ENCODE measurements around the gene CPEB4. TPM values are rescaled to one million over a fixed set of nuclear protein-coding genes. Genes with fewer than 3 reads are reported as not detected.

Gene CPEB4
- total RNA-seq (10 to 100 TPM; 14.4 to 16.0 TPM), polyA plus RNA-seq (1 to 10 TPM; 1.2 to 4.4 (median 2.8) TPM), total RNA-seq (15.3 to 41.3 (median 31.9) reads per million in 6 experiments)

DNA sequence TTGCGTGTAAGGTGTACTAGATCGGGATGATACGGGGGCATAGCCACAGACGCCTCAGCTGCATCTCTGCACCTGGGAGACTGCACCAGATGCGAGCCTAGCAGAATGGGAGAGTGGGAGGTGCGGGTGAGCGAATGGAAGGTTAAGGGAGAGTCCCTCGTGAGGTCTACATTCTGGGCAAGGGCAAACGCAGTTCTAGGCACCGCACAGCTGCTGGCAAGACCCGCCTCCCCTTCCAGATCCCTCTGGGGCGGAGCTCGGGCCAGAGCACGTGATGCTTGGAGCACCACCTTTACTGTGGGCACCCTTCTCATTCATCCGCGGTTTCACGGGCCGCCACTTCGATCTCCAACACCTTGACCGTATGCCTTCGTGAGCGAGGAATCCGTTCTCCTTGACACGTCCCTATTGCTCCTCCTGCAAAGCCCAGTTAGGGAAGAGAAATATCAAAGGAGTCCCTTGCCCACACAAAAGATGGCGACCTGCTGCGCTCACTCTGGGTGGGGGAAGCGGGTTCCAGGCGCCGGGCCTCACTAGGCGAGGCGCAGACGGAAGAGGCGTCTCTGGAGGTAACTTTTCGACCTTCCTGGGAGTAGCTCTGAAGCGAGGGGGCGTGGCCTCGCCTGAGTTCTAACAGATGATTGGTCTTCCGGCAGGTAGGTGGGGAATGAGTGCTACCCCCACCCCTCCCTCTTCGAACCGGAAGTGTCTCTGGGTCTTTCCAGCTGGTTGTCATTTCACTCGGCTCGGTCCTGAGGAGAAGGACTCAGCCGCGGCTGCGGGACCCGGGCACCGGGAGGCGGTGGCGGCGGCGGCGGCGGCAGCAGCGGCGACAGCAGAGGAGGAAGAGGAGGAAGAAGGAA lies at the start of gene CPEB4:
TSS of gene CPEB4 (plus strand) at position 740 of the 863 bp plus-strand sequence. CDS start 1,385 bp downstream, outside the sequence.
- peaks cover 0 to 4% (median 0%) of the 10 kb centered on the region in 9 donors for H3K9me3 Mint-ChIP-seq
- H3K27ac Mint-ChIP-seq = peak within 1 kb of the TSS; percentile 92 to 100 (median 98)
- H3K36me3 Mint-ChIP-seq = peaks cover 0 to 2% (median 0%) of the 10 kb centered on the region in 3 donors
- POLR2A ChIA-PET = interaction anchor here (0.7 to 5.8 kb wide), 8 partner anchors 9 to 271 kb away, joined by 3 to 75 read pairs (median 6); partner anchors contain the start of gene BOD1
- H3K27me3 Mint-ChIP-seq = no peaks in the 10 kb centered on the region
- ATAC-seq = peak; percentile 94 to 96
- DNase-seq = peak; percentile 90 to 99 (median 97)
- peaks cover 44 to 86% (median 78%) of the 10 kb centered on the region in 4 donors for H3K4me1 Mint-ChIP-seq
- peak within 1 kb of the TSS; percentile 91 to 100 (median 98) for H3K4me3 Mint-ChIP-seq

- no peaks in the 10 kb centered on the region for H3K9me3 Mint-ChIP-seq
- DNase-seq (no peak), ATAC-seq (no peak)
- no peak overlapping the region for H3K27ac Mint-ChIP-seq
- POLR2A ChIA-PET = no interaction called here
- peaks cover 0 to 3% (median 0%) of the 10 kb centered on the region in 4 donors for H3K4me1 Mint-ChIP-seq
- H3K4me3 Mint-ChIP-seq = no peak overlapping the region
- H3K36me3 Mint-ChIP-seq = no peaks in the 10 kb centered on the region
- peaks cover 0 to 2% (median 0%) of the 10 kb centered on the region in 5 donors for H3K27me3 Mint-ChIP-seq
Observed at GRCh38 chr5:173839117-173839713, 48.9 kb upstream of the CPEB4 start.

GRCh38 chr5:173840111-173840983 lies 47.8 kb upstream of the CPEB4 start:
- Mint-ChIP-seq H3K9me3 (no peaks in the 10 kb centered on the region), H3K4me3 (no peak overlapping the region), H3K36me3 (no peaks in the 10 kb centered on the region), H3K27me3 (peaks cover 0 to 2% (median 0%) of the 10 kb centered on the region in 5 donors), H3K4me1 (peaks cover 0 to 3% (median 0%) of the 10 kb centered on the region in 4 donors), H3K27ac (no peak overlapping the region)
- ATAC-seq (no peak), DNase-seq (no peak)
- POLR2A ChIA-PET = no interaction called here

DNA sequence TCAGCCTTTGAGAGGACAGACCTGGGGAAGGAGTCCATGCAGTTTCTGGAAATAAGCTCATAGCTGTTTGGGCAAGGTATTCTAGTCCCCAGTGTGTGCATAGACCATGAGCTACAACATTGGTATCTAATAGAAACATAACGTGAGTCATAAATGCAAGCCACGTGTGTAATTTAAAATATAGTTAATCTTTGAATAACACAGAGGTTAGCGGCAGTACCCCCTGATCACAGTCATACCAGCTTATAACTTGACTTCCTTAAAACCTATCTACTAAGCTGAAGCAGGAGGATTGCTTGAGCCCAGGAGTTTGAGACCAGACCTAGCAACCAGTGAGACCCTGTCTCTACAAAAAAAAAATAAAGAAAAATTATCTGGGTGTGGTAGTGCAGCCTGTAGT lies 46.4 kb upstream of the CPEB4 start:
- no peak overlapping the region for H3K4me3 Mint-ChIP-seq
- no peaks in the 10 kb centered on the region for H3K4me1 Mint-ChIP-seq
- ATAC-seq (no peak), DNase-seq (no peak)
- no peaks in the 10 kb centered on the region for H3K36me3 Mint-ChIP-seq
- no peak overlapping the region for H3K27ac Mint-ChIP-seq
- POLR2A ChIA-PET = no interaction called here
- H3K9me3 Mint-ChIP-seq = peaks cover 0 to 3% (median 0%) of the 10 kb centered on the region in 9 donors
- no peaks in the 10 kb centered on the region for H3K27me3 Mint-ChIP-seq

GRCh38 chr5:173843794-173844193 lies 44.4 kb upstream of the CPEB4 start:
- no peak overlapping the region for H3K4me3 Mint-ChIP-seq
- peaks cover 0 to 12% (median 4%) of the 10 kb centered on the region in 3 donors for H3K36me3 Mint-ChIP-seq
- peaks cover 0 to 19% (median 10%) of the 10 kb centered on the region in 9 donors for H3K9me3 Mint-ChIP-seq
- ATAC-seq = no peak
- no peaks in the 10 kb centered on the region for H3K4me1 Mint-ChIP-seq
- POLR2A ChIA-PET = no interaction called here
- H3K27ac Mint-ChIP-seq = no peak overlapping the region
- H3K27me3 Mint-ChIP-seq = peaks cover 0 to 2% (median 0%) of the 10 kb centered on the region in 5 donors
- no peak for DNase-seq

DNA sequence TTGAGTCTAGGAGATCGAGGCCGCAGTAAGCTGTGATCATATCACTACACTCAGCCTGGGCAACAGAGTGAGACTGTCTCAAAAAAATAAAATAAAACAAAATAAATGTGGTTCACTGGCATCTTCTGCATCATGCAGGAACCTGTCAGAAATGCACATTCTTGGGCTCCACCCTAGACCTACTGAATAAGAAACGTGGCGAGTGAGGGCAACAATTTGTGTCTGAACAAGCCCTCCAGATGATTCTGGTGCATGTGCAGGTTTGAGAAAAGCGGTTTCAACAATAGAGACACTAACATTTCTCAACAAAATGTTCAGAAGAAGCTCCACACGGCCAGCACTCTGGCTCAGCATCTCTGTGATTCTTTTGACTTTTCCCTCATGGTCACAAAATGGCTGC lies 42.8 kb upstream of the CPEB4 start:
- Mint-ChIP-seq H3K27me3 (peaks cover 0 to 2% (median 0%) of the 10 kb centered on the region in 5 donors), H3K36me3 (peaks cover 0 to 18% (median 6%) of the 10 kb centered on the region in 3 donors), H3K9me3 (peaks cover 0 to 25% (median 13%) of the 10 kb centered on the region in 9 donors), H3K27ac (peak overlapping the region in 1 of 10 donors; percentile 53), H3K4me3 (no peak overlapping the region), H3K4me1 (no peaks in the 10 kb centered on the region)
- no peak for ATAC-seq
- no peak for DNase-seq
- POLR2A ChIA-PET = no interaction called here

- ATAC-seq = no peak
- peaks cover 0 to 18% (median 6%) of the 10 kb centered on the region in 3 donors for H3K36me3 Mint-ChIP-seq
Observed at GRCh38 chr5:173846929-173847501, 41.1 kb upstream of the CPEB4 start.

DNA sequence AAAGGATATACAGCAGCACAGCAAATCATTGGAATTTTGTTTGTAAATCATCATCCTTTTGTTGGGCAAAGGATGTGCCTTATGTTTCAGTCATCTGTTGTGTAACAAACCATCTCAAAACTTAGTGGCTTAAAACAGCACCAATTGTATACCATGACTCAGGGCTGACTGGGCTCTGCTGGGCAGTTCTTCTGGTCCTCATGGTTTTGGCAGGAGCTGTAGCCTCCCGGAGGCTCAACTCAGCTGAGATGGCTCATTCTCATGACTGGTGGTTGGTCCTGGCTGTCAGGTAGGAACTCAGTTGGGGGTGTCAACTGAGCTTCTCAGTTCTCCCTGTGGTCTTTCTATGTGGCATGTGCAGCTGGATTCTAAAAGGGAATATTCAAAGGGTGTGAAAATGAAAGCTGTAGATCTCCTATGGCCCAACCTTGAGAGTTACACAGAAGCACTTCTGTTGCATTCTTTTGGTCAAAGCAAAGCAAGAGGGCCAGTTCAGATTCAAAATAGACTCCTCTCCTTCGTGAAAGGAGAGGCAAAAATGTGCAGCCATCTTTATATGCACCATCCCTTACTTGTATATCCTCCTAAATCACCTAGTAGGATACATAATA lies 39.1 kb upstream of the CPEB4 start:
- Mint-ChIP-seq H3K27ac (no peak overlapping the region), H3K4me1 (no peaks in the 10 kb centered on the region), H3K27me3 (peaks cover 0 to 16% (median 3%) of the 10 kb centered on the region in 5 donors), H3K4me3 (no peak overlapping the region), H3K9me3 (peaks cover 0 to 25% (median 13%) of the 10 kb centered on the region in 9 donors), H3K36me3 (peaks cover 0 to 18% (median 6%) of the 10 kb centered on the region in 3 donors)
- ATAC-seq (no peak), DNase-seq (no peak)
- POLR2A ChIA-PET = no interaction called here

More at GRCh38 chr5:173846929-173847501, 41.1 kb upstream of the CPEB4 start:
- no peak for DNase-seq
- no peak overlapping the region for H3K27ac Mint-ChIP-seq
- H3K4me3 Mint-ChIP-seq = no peak overlapping the region
- H3K4me1 Mint-ChIP-seq = no peaks in the 10 kb centered on the region
- H3K27me3 Mint-ChIP-seq = peaks cover 0 to 13% (median 3%) of the 10 kb centered on the region in 5 donors
- POLR2A ChIA-PET = no interaction called here
- peaks cover 0 to 25% (median 13%) of the 10 kb centered on the region in 9 donors for H3K9me3 Mint-ChIP-seq

- DNase-seq = no peak
- Mint-ChIP-seq H3K9me3 (peaks cover 0 to 25% (median 13%) of the 10 kb centered on the region in 9 donors), H3K36me3 (peaks cover 0 to 18% (median 6%) of the 10 kb centered on the region in 3 donors), H3K4me3 (no peak overlapping the region), H3K4me1 (no peaks in the 10 kb centered on the region), H3K27ac (no peak overlapping the region), H3K27me3 (peaks cover 0 to 16% (median 3%) of the 10 kb centered on the region in 5 donors)
- POLR2A ChIA-PET = no interaction called here
- ATAC-seq = no peak
Observed at GRCh38 chr5:173849908-173850307, 38.2 kb upstream of the CPEB4 start.

DNA sequence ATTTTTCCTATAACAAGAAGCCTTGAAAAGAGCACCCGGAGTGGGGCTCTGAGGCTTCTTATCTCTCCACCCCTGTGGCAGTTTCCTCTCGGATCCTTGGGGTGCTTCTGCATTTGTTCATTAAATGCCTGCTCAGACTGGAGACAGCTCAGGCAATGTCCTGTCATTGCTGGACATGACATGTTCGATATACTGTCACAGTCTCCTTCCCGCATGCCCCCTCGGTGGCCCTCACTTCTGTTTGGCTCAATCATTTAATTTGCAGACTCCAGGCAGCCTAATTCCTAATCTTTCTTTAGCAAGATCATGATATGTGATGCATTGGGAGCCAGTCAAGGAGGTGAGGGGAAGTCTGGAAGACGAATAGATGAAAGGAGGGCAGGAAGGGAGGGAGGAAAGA lies 37.5 kb upstream of the CPEB4 start:
- peaks cover 0 to 2% (median 0%) of the 10 kb centered on the region in 4 donors for H3K4me1 Mint-ChIP-seq

DNA sequence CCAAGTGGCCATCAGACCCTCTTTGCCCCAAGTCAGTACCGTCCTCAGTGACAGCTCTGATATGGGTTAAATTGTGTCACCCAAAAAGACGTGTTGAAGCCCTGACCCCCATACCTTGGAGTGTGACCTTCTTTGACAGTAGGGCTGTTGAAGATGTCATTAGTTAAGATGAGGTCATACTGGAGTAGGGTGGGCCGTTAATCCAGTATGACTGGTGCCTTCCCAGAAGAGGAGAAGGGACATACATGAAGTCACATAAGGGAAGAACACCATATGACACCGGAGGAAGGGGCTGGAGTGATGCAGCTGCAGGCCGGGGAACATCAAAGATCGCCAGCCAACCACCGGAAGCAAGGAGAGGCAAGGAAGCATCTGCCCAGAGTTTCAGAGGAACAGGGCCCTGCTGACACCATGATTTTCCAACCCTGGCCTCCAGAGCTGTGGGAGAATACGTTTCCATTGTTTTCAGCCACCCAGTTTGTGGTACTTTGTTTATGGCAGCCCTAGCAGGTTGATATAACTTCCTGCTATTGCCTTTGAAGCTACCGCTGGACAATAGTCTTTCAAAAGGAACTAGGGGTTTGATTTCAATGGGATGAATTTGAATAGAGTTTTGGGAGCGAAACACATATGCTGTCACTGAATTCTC lies 36.4 kb upstream of the CPEB4 start:
- H3K9me3 Mint-ChIP-seq = peaks cover 0 to 25% (median 12%) of the 10 kb centered on the region in 9 donors
- no peak for DNase-seq
- peaks cover 0 to 2% (median under 1%) of the 10 kb centered on the region in 4 donors for H3K4me1 Mint-ChIP-seq
- no peak for ATAC-seq
- H3K27me3 Mint-ChIP-seq = peaks cover 0 to 16% (median 4%) of the 10 kb centered on the region in 5 donors
- peaks cover 0 to 18% (median 6%) of the 10 kb centered on the region in 3 donors for H3K36me3 Mint-ChIP-seq
- no peak overlapping the region for H3K4me3 Mint-ChIP-seq
- POLR2A ChIA-PET = no interaction called here
- H3K27ac Mint-ChIP-seq = no peak overlapping the region

More for the DNA sequence above, 37.5 kb upstream of the CPEB4 start:
- Mint-ChIP-seq H3K9me3 (peaks cover 0 to 25% (median 13%) of the 10 kb centered on the region in 9 donors), H3K27ac (peak overlapping the region in 1 of 10 donors; percentile 16), H3K36me3 (peaks cover 0 to 18% (median 6%) of the 10 kb centered on the region in 3 donors), H3K4me3 (no peak overlapping the region), H3K27me3 (peaks cover 0 to 16% (median 4%) of the 10 kb centered on the region in 5 donors)
- POLR2A ChIA-PET = no interaction called here
- DNase-seq (no peak), ATAC-seq (no peak)

Measured in naive thymus-derived CD8-positive, alpha-beta T cell (primary cell).